GM23338 (cell line): ENCODE measurements around the gene ATF6. TPM values are rescaled to one million over a fixed set of nuclear protein-coding genes. Genes with fewer than 3 reads are reported as not detected.

Experiments used
- ATAC-seq: fragments of 200-7000 bp; cut with Tn5 transposase; 3 replicates; pipeline ENCODE4 v1.9.1; 2020
- DNase-seq: peaks from one replicate; pipeline ENCODE4 v3.0.0-alpha.2; 2015; ENCODE audit warnings: low spot score
- H2AFZ ChIP-seq: fragments of 200-600 bp; sonication (generic); 2 replicates; pipeline ENCODE4 v1.8.0; 2016; ENCODE audit warnings: antibody characterized with exemption, mild to moderate bottlenecking, moderate library complexity
- H3F3A ChIP-seq: fragments of 200-600 bp; sonication (generic); replicated peaks from 2 replicates; pipeline ENCODE4 v1.8.0; 2017; ENCODE audit warnings: antibody characterized with exemption, mixed run types, low read depth
- H3K27ac ChIP-seq: fragments of 200-600 bp; sonication (generic); 2 replicates; pipeline ENCODE4 v1.6.1; 2016; ENCODE audit warnings: low read depth
- H3K27me3 ChIP-seq: fragments of 200-600 bp; sonication (generic); 2 replicates; pipeline ENCODE4 v1.8.0; 2016; ENCODE audit warnings: mild to moderate bottlenecking, mixed run types, moderate library complexity; ENCODE audit not compliant: insufficient read depth
- H3K36me3 ChIP-seq: fragments of 200-600 bp; sonication (generic); 2 replicates; pipeline ENCODE4 v1.8.0; 2016; ENCODE audit warnings: mild to moderate bottlenecking; ENCODE audit not compliant: insufficient read depth
- H3K4me1 ChIP-seq: fragments of 200-600 bp; sonication (generic); 2 replicates; pipeline ENCODE4 v1.8.0; 2016; ENCODE audit warnings: mild to moderate bottlenecking, moderate library complexity; ENCODE audit not compliant: insufficient read depth
- H3K4me2 ChIP-seq: fragments of 200-600 bp; sonication (generic); 2 replicates; pipeline ENCODE4 v1.7.1; 2017; ENCODE audit warnings: mixed run types
- H3K4me3 ChIP-seq: fragments of 200-600 bp; sonication (generic); 2 replicates; pipeline ENCODE4 v1.6.1; 2016; ENCODE audit warnings: mixed run types
- H3K79me2 ChIP-seq: fragments of 200-600 bp; sonication (generic); replicated peaks from 2 replicates; pipeline ENCODE4 v1.8.0; 2017; ENCODE audit warnings: mild to moderate bottlenecking; ENCODE audit not compliant: insufficient read depth
- H3K9me2 ChIP-seq: fragments of 200-600 bp; sonication (generic); 2 replicates; pipeline ENCODE4 v1.8.0; 2017; ENCODE audit not compliant: insufficient read depth
- H4K20me1 ChIP-seq: fragments of 200-600 bp; sonication (generic); replicated peaks from 2 replicates; pipeline ENCODE4 v1.8.0; 2017; ENCODE audit warnings: mild to moderate bottlenecking; ENCODE audit not compliant: insufficient read depth
- H3K27ac Mint-ChIP-seq: 2 replicates; pipeline ENCODE4 v1.8.0; 2020; ENCODE audit warnings: inconsistent platforms, mild to moderate bottlenecking, moderate library complexity, mixed read lengths
- H3K27me3 Mint-ChIP-seq: 3 replicates; pipeline ENCODE4 v1.8.0; 2022; ENCODE audit warnings: low read depth, mild to moderate bottlenecking, moderate library complexity, mixed read lengths, inconsistent platforms; ENCODE audit not compliant: insufficient read depth, poor library complexity
- H3K36me3 Mint-ChIP-seq: 3 replicates; pipeline ENCODE4 v1.8.0; 2021; ENCODE audit warnings: low read depth, mild to moderate bottlenecking, inconsistent platforms, moderate library complexity, mixed read lengths
- H3K4me1 Mint-ChIP-seq: 3 replicates; pipeline ENCODE4 v1.8.0; 2020; ENCODE audit warnings: mild to moderate bottlenecking, inconsistent platforms, mixed read lengths
- H3K4me3 Mint-ChIP-seq: 3 replicates; pipeline ENCODE4 v1.8.0; 2021; ENCODE audit warnings: moderate library complexity, mild to moderate bottlenecking, inconsistent platforms, mixed read lengths
- H3K9me3 Mint-ChIP-seq: 3 replicates; pipeline ENCODE4 v1.8.0; 2020; ENCODE audit warnings: moderate library complexity, mild to moderate bottlenecking, inconsistent platforms, mixed read lengths
- CREB1 ChIP-seq: fragments of 250-450 bp; sonication (Bioruptor Pico); IDR thresholded peaks from 2 replicates; pipeline ENCODE4 v1.5.0; 2020; ENCODE audit warnings: low read depth, mild to moderate bottlenecking, moderate library complexity
- EZH2 ChIP-seq: fragments of 200-600 bp; sonication (generic); IDR thresholded peaks from one replicate; pipeline ENCODE4 v1.8.0; 2017; ENCODE audit warnings: antibody characterized with exemption, mild to moderate bottlenecking, low read depth; ENCODE audit not compliant: unreplicated experiment
- JUNB ChIP-seq: IDR thresholded peaks from one replicate; pipeline ENCODE4 v1.6.1; 2016; ENCODE audit warnings: antibody characterized with exemption; ENCODE audit not compliant: unreplicated experiment
- POLR2AphosphoS5 ChIP-seq: IDR thresholded peaks from 2 replicates; pipeline ENCODE4 v1.6.1; 2016; ENCODE audit warnings: antibody characterized with exemption, low read depth
- polyA plus RNA-seq: library from polyadenylated mRNA; unstranded; fragments of >200 nt; fragmentation: Nextera tagmentation; extraction: Ambion mirVana; gene quantifications from 2 replicates; pipeline ENCODE4 v1.2.1, GENCODE V29; 2016
- total RNA-seq: library from RNA; depleted of rRNA; stranded (reverse); fragments of >200 nt; shearing (Covaris generic); gene quantifications from 2 replicates; pipeline ENCODE4 v1.2.3, GENCODE V29; 2014
- TF ChIP-seq, protein P1 (sequence below), 2 experiments: fragments of 200-600 bp in 1 of 2; sonication (generic) in 1 of 2; conservative IDR thresholded peaks; 2 replicates each; pipeline versions ENCODE4 v1.5.1 to v1.6.1; 2016 to 2017; ENCODE audit warnings: antibody characterized with exemption in 2 of 2, low read depth in 2 of 2, mild to moderate bottlenecking in 2 of 2, moderate library complexity in 1 of 2
- TF ChIP-seq, protein P2 (sequence below): IDR thresholded peaks from one replicate; pipeline ENCODE4 v1.6.1; 2018; ENCODE audit warnings: antibody characterized with exemption; ENCODE audit not compliant: unreplicated experiment
- TF ChIP-seq, protein P3 (sequence below): IDR thresholded peaks from 2 replicates; pipeline ENCODE4 v1.6.1; 2016; ENCODE audit warnings: antibody characterized with exemption
- TF ChIP-seq, protein P4 (sequence below): fragments of 250-450 bp; sonication (Bioruptor Pico); IDR thresholded peaks from 2 replicates; pipeline ENCODE4 v1.5.0; 2020; ENCODE audit warnings: mild to moderate bottlenecking, moderate library complexity

The ATF6 gene
- total and polyA plus RNA-seq, 2 experiments from 2014 or later = 5.0 to 13.5 TPM

DNA sequence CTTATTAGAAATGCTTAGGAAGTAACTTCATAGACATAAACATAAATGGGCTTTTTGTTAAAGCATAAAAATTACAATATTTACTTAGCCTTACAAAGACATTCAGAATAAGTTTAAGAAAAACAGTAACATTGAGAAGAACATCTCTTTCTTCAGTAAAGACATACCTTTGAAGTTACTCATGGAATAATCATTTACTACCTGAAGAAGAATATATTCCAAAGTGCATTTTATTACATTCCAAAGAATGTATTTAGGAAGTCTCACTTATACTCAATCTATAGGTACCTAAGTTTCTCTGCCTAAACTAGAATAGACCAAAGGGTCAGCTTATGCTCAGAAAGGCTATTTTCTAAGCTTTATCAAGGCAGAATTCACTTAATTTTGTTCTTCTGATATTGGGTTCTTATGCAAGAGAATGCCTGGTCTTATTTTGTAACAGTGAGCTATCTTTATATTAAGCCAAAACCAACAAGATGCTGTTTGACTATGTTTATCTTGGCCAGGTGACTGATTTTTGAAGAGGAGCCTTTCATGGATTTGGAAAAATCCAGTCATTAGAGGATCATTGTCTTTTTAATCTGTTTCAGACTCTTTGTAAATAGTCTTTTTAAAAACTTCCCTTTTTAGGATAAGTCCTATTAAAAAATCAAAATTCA, 147.5 kb downstream of the ATF6 start:
- Histone ChIP-seq H4K20me1 (no peaks in the 10 kb centered on the region), H3K36me3 (no peaks in the 10 kb centered on the region), H3F3A (no peaks in the 10 kb centered on the region), H3K27ac (no peak overlapping the region), H3K4me1 (no peaks in the 10 kb centered on the region), H3K9me2 (no peaks in the 10 kb centered on the region), H2AFZ (no peak overlapping the region), H3K4me2 (no peak overlapping the region), H3K27me3 (no peaks in the 10 kb centered on the region), H3K79me2 (no peaks in the 10 kb centered on the region), H3K4me3 (no peak overlapping the region)
- ATAC-seq = no peak
- no peak for DNase-seq
- Mint-ChIP-seq H3K27ac (no peak overlapping the region), H3K27me3 (no peaks in the 10 kb centered on the region), H3K4me1 (peaks cover 7% of the 10 kb centered on the region; the same call in 2 of the 3 replicates), H3K36me3 (no peaks in the 10 kb centered on the region), H3K4me3 (no peak overlapping the region), H3K9me3 (no peaks in the 10 kb centered on the region)
- TF ChIP-seq, protein P1, sequence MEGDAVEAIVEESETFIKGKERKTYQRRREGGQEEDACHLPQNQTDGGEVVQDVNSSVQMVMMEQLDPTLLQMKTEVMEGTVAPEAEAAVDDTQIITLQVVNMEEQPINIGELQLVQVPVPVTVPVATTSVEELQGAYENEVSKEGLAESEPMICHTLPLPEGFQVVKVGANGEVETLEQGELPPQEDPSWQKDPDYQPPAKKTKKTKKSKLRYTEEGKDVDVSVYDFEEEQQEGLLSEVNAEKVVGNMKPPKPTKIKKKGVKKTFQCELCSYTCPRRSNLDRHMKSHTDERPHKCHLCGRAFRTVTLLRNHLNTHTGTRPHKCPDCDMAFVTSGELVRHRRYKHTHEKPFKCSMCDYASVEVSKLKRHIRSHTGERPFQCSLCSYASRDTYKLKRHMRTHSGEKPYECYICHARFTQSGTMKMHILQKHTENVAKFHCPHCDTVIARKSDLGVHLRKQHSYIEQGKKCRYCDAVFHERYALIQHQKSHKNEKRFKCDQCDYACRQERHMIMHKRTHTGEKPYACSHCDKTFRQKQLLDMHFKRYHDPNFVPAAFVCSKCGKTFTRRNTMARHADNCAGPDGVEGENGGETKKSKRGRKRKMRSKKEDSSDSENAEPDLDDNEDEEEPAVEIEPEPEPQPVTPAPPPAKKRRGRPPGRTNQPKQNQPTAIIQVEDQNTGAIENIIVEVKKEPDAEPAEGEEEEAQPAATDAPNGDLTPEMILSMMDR (conservative IDR thresholded peaks at IDR 0.05; ENCODE audit: low read depth in 2 of 2) = no peak
- TF ChIP-seq, protein P2, sequence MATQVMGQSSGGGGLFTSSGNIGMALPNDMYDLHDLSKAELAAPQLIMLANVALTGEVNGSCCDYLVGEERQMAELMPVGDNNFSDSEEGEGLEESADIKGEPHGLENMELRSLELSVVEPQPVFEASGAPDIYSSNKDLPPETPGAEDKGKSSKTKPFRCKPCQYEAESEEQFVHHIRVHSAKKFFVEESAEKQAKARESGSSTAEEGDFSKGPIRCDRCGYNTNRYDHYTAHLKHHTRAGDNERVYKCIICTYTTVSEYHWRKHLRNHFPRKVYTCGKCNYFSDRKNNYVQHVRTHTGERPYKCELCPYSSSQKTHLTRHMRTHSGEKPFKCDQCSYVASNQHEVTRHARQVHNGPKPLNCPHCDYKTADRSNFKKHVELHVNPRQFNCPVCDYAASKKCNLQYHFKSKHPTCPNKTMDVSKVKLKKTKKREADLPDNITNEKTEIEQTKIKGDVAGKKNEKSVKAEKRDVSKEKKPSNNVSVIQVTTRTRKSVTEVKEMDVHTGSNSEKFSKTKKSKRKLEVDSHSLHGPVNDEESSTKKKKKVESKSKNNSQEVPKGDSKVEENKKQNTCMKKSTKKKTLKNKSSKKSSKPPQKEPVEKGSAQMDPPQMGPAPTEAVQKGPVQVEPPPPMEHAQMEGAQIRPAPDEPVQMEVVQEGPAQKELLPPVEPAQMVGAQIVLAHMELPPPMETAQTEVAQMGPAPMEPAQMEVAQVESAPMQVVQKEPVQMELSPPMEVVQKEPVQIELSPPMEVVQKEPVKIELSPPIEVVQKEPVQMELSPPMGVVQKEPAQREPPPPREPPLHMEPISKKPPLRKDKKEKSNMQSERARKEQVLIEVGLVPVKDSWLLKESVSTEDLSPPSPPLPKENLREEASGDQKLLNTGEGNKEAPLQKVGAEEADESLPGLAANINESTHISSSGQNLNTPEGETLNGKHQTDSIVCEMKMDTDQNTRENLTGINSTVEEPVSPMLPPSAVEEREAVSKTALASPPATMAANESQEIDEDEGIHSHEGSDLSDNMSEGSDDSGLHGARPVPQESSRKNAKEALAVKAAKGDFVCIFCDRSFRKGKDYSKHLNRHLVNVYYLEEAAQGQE = no peak
- TF ChIP-seq, protein P3, sequence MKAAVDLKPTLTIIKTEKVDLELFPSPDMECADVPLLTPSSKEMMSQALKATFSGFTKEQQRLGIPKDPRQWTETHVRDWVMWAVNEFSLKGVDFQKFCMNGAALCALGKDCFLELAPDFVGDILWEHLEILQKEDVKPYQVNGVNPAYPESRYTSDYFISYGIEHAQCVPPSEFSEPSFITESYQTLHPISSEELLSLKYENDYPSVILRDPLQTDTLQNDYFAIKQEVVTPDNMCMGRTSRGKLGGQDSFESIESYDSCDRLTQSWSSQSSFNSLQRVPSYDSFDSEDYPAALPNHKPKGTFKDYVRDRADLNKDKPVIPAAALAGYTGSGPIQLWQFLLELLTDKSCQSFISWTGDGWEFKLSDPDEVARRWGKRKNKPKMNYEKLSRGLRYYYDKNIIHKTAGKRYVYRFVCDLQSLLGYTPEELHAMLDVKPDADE = no peak
- TF ChIP-seq EZH2 = no peak
- no peak for TF ChIP-seq CREB1 (CRISPR knock-in tag)
- TF ChIP-seq POLR2AphosphoS5 = no peak

DNA sequence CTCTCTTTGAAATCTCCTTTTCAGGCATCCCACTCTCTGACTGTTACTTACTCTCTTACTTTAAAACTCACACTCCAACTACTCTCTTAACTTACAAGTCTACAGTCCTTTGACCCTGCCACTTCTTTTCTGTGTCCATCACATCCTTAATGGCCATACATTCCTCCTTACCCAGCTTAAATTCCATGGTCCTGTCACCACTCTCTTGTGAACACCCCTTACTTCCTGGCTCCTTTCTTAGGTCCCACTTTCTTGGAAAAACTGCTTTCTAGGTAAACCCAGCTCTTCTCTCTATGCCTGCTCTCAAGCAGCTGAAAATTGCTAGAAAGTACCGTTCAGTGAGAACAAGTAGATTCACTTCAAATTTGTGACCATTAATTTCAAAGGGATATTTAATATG, 148.5 kb downstream of the ATF6 start:
- Mint-ChIP-seq H3K4me3 (no peak overlapping the region), H3K4me1 (peaks cover 4% of the 10 kb centered on the region; the same call in 2 of the 3 replicates), H3K36me3 (no peaks in the 10 kb centered on the region), H3K27ac (no peak overlapping the region), H3K27me3 (no peaks in the 10 kb centered on the region), H3K9me3 (no peaks in the 10 kb centered on the region)
- H3K79me2 ChIP-seq = no peaks in the 10 kb centered on the region
- no peaks in the 10 kb centered on the region for H3F3A ChIP-seq
- no peaks in the 10 kb centered on the region for H3K4me1 ChIP-seq
- no peak overlapping the region for H3K27ac ChIP-seq
- TF ChIP-seq, protein P4, sequence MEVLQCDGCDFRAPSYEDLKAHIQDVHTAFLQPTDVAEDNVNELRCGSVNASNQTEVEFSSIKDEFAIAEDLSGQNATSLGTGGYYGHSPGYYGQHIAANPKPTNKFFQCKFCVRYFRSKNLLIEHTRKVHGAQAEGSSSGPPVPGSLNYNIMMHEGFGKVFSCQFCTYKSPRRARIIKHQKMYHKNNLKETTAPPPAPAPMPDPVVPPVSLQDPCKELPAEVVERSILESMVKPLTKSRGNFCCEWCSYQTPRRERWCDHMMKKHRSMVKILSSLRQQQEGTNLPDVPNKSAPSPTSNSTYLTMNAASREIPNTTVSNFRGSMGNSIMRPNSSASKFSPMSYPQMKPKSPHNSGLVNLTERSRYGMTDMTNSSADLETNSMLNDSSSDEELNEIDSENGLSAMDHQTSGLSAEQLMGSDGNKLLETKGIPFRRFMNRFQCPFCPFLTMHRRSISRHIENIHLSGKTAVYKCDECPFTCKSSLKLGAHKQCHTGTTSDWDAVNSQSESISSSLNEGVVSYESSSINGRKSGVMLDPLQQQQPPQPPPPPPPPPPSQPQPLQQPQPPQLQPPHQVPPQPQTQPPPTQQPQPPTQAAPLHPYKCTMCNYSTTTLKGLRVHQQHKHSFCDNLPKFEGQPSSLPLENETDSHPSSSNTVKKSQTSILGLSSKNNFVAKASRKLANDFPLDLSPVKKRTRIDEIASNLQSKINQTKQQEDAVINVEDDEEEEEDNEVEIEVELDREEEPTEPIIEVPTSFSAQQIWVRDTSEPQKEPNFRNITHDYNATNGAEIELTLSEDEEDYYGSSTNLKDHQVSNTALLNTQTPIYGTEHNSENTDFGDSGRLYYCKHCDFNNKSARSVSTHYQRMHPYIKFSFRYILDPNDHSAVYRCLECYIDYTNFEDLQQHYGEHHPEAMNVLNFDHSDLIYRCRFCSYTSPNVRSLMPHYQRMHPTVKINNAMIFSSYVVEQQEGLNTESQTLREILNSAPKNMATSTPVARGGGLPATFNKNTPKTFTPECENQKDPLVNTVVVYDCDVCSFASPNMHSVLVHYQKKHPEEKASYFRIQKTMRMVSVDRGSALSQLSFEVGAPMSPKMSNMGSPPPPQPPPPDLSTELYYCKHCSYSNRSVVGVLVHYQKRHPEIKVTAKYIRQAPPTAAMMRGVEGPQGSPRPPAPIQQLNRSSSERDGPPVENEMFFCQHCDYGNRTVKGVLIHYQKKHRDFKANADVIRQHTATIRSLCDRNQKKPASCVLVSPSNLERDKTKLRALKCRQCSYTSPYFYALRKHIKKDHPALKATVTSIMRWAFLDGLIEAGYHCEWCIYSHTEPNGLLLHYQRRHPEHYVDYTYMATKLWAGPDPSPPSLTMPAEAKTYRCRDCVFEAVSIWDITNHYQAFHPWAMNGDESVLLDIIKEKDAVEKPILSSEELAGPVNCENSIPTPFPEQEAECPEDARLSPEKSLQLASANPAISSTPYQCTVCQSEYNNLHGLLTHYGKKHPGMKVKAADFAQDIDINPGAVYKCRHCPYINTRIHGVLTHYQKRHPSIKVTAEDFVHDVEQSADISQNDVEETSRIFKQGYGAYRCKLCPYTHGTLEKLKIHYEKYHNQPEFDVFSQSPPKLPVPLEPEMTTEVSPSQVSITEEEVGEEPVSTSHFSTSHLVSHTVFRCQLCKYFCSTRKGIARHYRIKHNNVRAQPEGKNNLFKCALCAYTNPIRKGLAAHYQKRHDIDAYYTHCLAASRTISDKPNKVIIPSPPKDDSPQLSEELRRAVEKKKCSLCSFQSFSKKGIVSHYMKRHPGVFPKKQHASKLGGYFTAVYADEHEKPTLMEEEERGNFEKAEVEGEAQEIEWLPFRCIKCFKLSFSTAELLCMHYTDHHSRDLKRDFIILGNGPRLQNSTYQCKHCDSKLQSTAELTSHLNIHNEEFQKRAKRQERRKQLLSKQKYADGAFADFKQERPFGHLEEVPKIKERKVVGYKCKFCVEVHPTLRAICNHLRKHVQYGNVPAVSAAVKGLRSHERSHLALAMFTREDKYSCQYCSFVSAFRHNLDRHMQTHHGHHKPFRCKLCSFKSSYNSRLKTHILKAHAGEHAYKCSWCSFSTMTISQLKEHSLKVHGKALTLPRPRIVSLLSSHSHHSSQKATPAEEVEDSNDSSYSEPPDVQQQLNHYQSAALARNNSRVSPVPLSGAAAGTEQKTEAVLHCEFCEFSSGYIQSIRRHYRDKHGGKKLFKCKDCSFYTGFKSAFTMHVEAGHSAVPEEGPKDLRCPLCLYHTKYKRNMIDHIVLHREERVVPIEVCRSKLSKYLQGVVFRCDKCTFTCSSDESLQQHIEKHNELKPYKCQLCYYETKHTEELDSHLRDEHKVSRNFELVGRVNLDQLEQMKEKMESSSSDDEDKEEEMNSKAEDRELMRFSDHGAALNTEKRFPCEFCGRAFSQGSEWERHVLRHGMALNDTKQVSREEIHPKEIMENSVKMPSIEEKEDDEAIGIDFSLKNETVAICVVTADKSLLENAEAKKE (CRISPR knock-in tag) = no peak
- no peak for TF ChIP-seq EZH2
- no peak for TF ChIP-seq JUNB
- no peak for TF ChIP-seq POLR2AphosphoS5
- H4K20me1 ChIP-seq = no peaks in the 10 kb centered on the region
- no peaks in the 10 kb centered on the region for H3K27me3 ChIP-seq
- DNase-seq = peak; percentile 12
- H3K4me2 ChIP-seq = no peak overlapping the region
- no peaks in the 10 kb centered on the region for H3K36me3 ChIP-seq
- no peak overlapping the region for H2AFZ ChIP-seq
- no peak for ATAC-seq
- H3K4me3 ChIP-seq = no peak overlapping the region
- no peaks in the 10 kb centered on the region for H3K9me2 ChIP-seq
